GM19239 (cell line): ENCODE data around the gene NLRP6.
"Not testable (repeated sequence)": the region's sequence is repeated elsewhere in the genome, so short reads cannot be mapped to it uniquely, and the experiment has no call there.

ENCODE experiments used
- DNase-seq: peaks from one replicate; pipeline ENCODE4 v3.0.0; 2011; ENCODE audit warnings: low spot score; ENCODE audit not compliant: insufficient read length
- FAIRE-seq: peaks from 2 replicates; lab custom pipeline; 2011; peaks lifted over from hg19 to GRCh38; lab: Jason Lieb, UNC

The NLRP6 gene

DNA sequence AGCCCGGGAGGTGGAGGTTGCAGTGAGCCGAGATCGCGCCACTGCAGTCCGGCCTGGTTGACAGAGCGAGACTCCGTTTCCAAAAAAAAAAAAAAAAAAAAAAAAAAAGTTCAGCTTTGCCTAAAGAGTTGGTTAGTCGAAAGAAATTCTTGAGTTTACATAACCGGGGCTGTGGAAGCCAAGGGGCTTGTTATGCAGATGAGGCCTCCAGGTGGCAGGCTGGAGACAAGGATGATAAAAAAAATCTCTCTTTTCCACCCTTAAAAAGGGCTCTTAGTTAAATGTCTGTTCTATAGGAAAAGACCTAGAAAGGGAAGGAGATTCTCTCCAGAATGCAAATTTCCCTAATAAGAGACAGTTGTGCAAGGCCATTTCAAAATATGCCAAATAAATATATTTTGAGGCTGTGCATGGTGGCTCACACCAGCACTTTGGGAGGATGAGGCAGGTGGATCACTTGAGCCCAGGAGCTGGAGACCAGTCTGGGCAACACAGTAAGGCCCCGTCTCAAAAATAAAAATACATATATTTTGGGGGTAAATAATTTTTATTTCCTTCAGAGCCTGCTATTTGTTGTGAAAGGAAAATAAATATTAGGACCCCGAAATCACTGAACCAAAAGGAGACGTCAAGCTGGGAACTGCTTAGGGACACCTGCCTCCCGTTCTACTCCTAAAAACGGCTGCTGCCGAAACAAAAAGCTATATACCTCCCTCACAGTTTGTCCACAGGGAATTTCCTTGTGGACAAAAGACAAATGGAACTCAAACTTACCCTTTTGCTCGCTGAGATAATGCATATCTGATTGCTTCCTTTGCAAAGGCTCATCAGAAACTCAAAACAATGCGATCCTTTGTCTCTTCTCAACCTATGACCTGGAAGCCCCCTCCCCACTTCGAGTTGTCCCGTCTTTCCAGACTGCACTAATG, 27.0 kb downstream of the NLRP6 start:
- FAIRE-seq: peak; percentile 76

GRCh38 chr11:305844-306211, 27.6 kb downstream of the NLRP6 start:
- DNase-seq (no peak), FAIRE-seq (no peak)

More for the DNA sequence above, 27.0 kb downstream of the NLRP6 start:
- peak; percentile 85 for DNase-seq

- FAIRE-seq (no peak), DNase-seq (no peak)
Measured at GRCh38 chr11:306645-307371, 28.6 kb downstream of the NLRP6 start.

DNA sequence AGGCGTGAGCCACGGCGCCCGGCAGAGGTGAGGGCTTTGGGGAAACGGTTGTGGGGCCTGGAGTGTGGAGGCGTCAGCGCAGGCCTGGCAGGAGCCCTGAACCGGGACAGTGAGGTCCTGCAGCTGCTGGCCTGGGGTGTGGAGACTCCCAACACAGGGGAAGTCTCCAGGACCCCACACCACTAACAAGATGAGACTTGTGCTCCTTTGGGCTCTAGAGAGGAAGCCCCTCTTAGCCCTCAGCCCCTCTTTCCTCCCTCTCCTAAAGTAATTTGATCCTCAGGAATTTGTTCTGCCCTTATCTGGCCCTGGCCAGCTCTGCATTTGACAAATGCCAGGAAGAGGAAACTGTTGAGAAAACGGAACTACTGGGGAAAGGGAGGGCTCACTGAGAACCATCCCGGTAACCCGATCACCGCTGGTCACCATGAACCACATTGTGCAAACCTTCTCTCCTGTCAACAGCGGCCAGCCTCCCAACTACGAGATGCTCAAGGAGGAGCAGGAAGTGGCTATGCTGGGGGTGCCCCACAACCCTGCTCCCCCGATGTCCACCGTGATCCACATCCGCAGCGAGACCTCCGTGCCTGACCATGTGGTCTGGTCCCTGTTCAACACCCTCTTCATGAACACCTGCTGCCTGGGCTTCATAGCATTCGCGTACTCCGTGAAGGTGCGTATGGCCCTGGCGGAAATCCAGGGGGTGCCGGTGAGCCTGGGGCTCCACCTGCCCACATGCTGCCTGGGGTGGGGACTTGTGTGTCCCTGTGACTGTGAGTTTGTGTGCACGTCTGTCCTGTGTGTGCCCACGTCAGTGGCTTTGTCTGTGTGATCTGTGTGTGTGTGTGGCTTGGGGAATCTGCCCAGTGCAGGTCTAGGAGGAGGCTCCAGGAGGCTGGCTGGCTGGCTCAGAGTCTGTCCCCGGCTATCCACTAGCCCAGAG, 29.8 kb downstream of the NLRP6 start, which contains the start of gene IFITM2:
Gene IFITM2, plus strand, starts transcription at position 51 of the 943 bp plus-strand sequence. Its CDS starts 377 bp downstream, at position 428.
- DNase-seq: not testable (repeated sequence)

GRCh38 chr11:308740-309665, 30.8 kb downstream of the NLRP6 start:
- FAIRE-seq: not testable (repeated sequence)

More for the DNA sequence above, 29.8 kb downstream of the NLRP6 start, which contains the start of gene IFITM2:
- peak; percentile 71 for FAIRE-seq

GRCh38 chr11:309979-310572, 31.9 kb downstream of the NLRP6 start:
- FAIRE-seq: peak; percentile 63
- DNase-seq: not testable (repeated sequence)

More at GRCh38 chr11:308740-309665, 30.8 kb downstream of the NLRP6 start:
- DNase-seq: not testable (repeated sequence)

DNA sequence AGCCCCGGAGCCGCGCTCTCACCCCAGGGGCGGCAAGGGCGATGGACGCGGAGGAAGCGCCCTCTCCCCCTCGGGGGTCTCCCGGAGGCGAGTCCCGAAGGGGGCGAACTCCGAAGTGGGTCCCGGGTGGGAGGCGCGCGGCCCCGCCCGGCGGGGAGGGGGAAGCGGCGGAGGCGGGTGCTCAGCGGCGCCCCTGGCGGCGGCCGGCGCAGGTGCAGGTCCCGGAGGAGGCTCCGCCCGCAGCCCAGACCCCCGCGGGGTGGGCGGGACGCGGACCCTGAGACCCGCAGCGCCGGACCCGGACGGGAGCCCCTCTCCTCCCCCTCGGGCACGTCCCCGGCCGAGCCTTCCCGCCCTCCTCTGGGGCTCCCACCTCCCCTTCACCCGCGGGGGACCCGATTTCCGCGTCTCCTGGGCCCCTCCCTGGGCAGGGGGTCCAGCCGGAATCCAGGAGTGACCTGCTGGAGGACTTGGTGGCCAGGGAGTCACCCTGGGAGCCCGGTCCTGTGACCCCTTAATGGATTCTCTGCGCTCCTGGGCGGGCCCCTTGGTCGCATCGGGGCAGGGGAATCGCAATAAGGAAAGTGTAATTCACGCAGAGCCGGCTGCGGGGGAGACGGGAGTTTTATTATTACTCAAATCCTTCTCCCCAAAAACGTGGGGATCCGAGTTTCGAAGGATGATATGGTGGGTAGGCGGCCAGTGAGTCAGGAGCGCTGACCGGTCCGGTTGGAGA, 33.0 kb downstream of the NLRP6 start:
- not testable (repeated sequence) for DNase-seq
- FAIRE-seq: peak; percentile 26

GRCh38 chr11:312092-312816, 34.0 kb downstream of the NLRP6 start:
- DNase-seq: no peak
- peak; percentile 37 for FAIRE-seq

DNA sequence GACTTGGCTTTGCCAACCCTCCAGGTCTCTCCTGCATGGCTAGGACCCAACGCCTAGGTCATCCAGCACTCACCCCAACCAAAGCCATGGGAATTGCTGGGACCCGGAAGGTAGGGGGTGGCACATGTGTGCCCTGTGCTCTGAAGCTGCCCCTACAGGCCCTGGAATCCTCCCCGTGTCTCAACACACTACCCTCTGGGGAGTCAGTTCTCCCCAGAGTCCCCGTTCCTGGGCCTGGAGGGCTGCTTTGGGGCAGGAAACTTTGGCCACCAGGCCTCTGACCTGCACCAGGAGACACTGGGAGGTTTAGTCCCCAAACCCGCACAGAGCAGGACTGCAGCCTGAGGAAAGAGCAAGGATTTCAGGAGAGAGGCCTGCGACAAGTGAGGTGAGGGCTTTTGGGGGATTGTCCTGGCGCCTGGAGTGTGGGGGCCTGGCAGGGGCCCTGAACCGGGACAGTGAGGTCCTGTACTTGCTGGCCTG, 35.1 kb downstream of the NLRP6 start:
- DNase-seq (no peak), FAIRE-seq (no peak)

GRCh38 chr11:313787-314553, 35.8 kb downstream of the NLRP6 start, which contains the start of gene IFITM1:
Gene IFITM1, plus strand, starts transcription at chr11:314040. Its CDS starts 131 bp downstream, at chr11:314171.
- DNase-seq (peak; percentile 95), FAIRE-seq (peak; percentile 98)

DNA sequence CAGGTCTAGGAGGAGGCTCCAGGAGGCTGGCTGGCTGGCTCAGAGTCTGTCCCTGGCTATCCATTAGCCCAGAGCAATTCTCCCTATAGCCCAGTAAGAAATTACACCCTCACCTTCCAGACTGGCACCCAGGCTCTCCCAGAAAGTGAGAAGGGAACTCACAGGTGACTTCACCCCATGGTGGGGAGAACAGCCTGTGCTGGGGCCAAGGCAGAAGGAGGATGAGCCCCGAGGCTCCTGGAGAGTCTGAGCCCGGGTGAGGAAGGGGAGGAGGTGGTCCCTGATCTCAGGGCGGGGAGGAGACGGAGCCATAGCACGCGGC, 36.3 kb downstream of the NLRP6 start:
- FAIRE-seq, DNase-seq: not testable (repeated sequence)

DNA sequence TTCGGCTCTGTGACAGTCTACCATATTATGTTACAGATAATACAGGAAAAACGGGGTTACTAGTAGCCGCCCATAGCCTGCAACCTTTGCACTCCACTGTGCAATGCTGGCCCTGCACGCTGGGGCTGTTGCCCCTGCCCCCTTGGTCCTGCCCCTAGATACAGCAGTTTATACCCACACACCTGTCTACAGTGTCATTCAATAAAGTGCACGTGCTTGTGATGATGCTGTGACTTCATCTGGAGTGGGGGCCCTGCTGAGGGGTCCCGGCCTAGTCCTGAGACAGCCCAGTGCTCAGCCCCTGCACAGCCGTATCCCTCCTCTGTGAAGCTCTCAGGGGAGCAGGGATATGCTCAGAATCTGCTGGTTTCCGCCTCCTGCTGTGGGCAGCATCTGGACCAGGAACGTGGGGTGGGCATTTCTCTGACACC, 36.9 kb downstream of the NLRP6 start:
- FAIRE-seq: no peak
- no peak for DNase-seq

DNA sequence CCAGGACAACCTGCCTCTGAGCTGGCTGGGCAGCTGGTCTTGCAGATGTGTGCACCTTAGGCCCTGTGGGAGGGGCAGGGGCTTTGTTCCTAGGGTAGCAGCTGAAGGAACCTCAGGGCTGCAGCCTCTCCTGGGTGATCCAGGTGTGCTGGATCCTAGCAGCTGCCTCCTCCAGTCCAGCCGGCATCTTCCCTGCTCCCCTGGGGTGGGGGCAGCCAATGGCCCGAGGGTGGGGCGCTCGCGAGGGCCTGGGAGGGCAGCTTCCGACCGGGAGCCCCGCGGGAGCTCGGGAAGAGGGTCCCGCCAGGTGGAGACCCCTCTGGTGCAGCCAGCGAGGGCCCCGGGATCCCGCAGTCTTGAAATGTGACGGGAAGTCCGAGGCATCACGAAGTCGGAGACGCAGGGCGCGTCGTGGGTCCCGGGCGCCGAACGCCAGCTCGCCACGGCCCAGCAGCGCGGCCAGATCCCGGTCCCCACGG, 37.3 kb downstream of the NLRP6 start:
- FAIRE-seq (no peak), DNase-seq (no peak)

GRCh38 chr11:316031-316701, 38.0 kb downstream of the NLRP6 start:
- DNase-seq (no peak), FAIRE-seq (no peak)

DNA sequence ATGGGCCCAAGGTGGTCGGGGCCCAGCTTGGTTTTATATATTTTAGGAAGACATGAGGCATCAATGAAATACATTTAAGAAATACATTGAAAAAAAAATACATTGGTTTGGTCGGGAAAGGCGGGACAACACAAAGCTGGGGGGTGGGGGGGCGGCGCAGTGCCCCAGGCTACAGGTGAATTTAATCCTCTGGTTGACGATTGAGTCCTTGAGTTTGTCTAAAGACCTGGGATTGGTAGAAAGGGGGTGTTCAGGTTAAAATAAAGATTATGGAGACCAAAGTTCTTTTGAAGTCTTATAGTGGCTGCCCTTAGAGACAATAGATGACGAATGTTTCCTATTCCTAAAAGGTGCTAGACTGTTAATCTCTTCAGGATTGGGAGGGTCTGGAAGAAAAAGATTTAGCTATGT, 38.7 kb downstream of the NLRP6 start:
- no peak for FAIRE-seq
- DNase-seq: no peak
